PC-3 (cell line): ENCODE measurements around the gene CTAG1A. TPM values are rescaled to one million over a fixed set of nuclear protein-coding genes. Genes with fewer than 3 reads are reported as not detected.
"Not testable (repeated sequence)": the region's sequence is repeated elsewhere in the genome, so short reads cannot be mapped to it uniquely, and the experiment has no call there.

Source experiments
- ATAC-seq: fragments of 200-7000 bp; cut with Tn5 transposase; 2 replicates; pipeline ENCODE4 v1.9.1; 2020; ENCODE audit warnings: mild to moderate bottlenecking, moderate library complexity
- BruUV-seq: library from RNA; stranded (reverse); fragments of 400-500 nt; replicated peaks from 2 replicates; lab custom pipeline; 2021; lab: Mats Ljungman, UMichigan
- CTCF ChIA-PET: fragments of 300-600 bp; sonication (Branson Sonifier 250); formaldehyde crosslinking; loops from one replicate; lab custom pipeline; 2022; ENCODE audit warnings: antibody characterized with exemption; lab: Charles Lee
- POLR2A ChIA-PET: fragments of 300-600 bp; sonication (Branson Sonifier 250); formaldehyde crosslinking; loops from one replicate; lab custom pipeline; 2022; ENCODE audit warnings: antibody characterized with exemption; ENCODE audit not compliant: unreplicated experiment; lab: Charles Lee
- DNase-seq: peaks from one replicate; pipeline ENCODE4 v3.0.0-alpha.2; 2015
- H2AFZ ChIP-seq: fragments of 300-600 bp; sonication (generic); 2 replicates; pipeline ENCODE4 v1.6.0; 2016; ENCODE audit warnings: antibody characterized with exemption, low read length
- H3F3A ChIP-seq: fragments of 300-600 bp; sonication (generic); one replicate; pipeline ENCODE4 v1.6.0; 2017; ENCODE audit warnings: antibody characterized with exemption, low read length, control low read depth, mild to moderate bottlenecking; ENCODE audit not compliant: unreplicated experiment
- H3K27ac ChIP-seq: fragments of 300-600 bp; sonication (generic); 2 replicates; pipeline ENCODE4 v1.5.1; 2016; ENCODE audit warnings: mild to moderate bottlenecking, low read length
- H3K27me3 ChIP-seq: fragments of 300-600 bp; sonication (generic); 2 replicates; pipeline ENCODE4 v1.6.1; 2016; ENCODE audit warnings: low read length, mixed read lengths
- H3K36me3 ChIP-seq: fragments of 300-600 bp; sonication (generic); 2 replicates; pipeline ENCODE4 v1.6.1; 2016; ENCODE audit warnings: low read depth, mixed run types, low read length, mixed read lengths
- H3K4me1 ChIP-seq: fragments of 300-600 bp; sonication (generic); 2 replicates; pipeline ENCODE4 v1.5.1; 2016; ENCODE audit warnings: low read length; ENCODE audit not compliant: insufficient read depth
- H3K4me2 ChIP-seq: fragments of 300-600 bp; sonication (generic); 2 replicates; pipeline ENCODE4 v1.6.0; 2016; ENCODE audit warnings: low read length
- H3K4me3 ChIP-seq: fragments of 300-600 bp; sonication (generic); 2 replicates; pipeline ENCODE4 v1.5.1; 2016; ENCODE audit warnings: mild to moderate bottlenecking, low read length, mixed read lengths
- H3K79me2 ChIP-seq: fragments of 300-600 bp; sonication (generic); 2 replicates; pipeline ENCODE4 v1.6.1; 2017; ENCODE audit warnings: low read length, mixed read lengths
- H3K9ac ChIP-seq: fragments of 300-600 bp; sonication (generic); 2 replicates; pipeline ENCODE4 v1.6.0; 2016; ENCODE audit warnings: mild to moderate bottlenecking, low read length
- H3K9me2 ChIP-seq: fragments of 300-600 bp; sonication (generic); replicated peaks from 2 replicates; pipeline ENCODE4 v1.6.1; 2016; ENCODE audit warnings: mixed run types, low read length, mixed read lengths
- H3K9me3 ChIP-seq: fragments of 300-600 bp; sonication (generic); 2 replicates; pipeline ENCODE4 v1.6.1; 2016; ENCODE audit warnings: low read length, mixed read lengths
- H4K20me1 ChIP-seq: fragments of 300-600 bp; sonication (generic); 2 replicates; pipeline ENCODE4 v1.6.1; 2016; ENCODE audit warnings: low read length, mixed read lengths
- intact Hi-C: fragments of 100-400 bp; cut with micrococcal nuclease; formaldehyde crosslinking; loops from 2 replicates; pipeline ENCODE4 v1.9.0; 2023
- total RNA-seq: library from RNA; depleted of rRNA; stranded (reverse); fragments of >200 nt; gene quantifications from 2 replicates; pipeline ENCODE4 v1.2.3, GENCODE V29; 2014

The CTAG1A gene
- total RNA-seq, 1 experiment from 2014 or later, result not detected

GRCh38 chrX:154560326-154560725 is 24.6 kb upstream of the CTAG1A start:
- H3K9me2 ChIP-seq, H3K27me3 ChIP-seq, H3F3A ChIP-seq, intact Hi-C loops, H3K79me2 ChIP-seq, ATAC-seq, CTCF ChIA-PET, H3K4me1 ChIP-seq, BruUV-seq, H4K20me1 ChIP-seq, DNase-seq, POLR2A ChIA-PET, H3K27ac ChIP-seq, H3K9ac ChIP-seq, H3K9me3 ChIP-seq, H3K4me2 ChIP-seq, H2AFZ ChIP-seq, H3K4me3 ChIP-seq, H3K36me3 ChIP-seq: not testable (repeated sequence)

DNA sequence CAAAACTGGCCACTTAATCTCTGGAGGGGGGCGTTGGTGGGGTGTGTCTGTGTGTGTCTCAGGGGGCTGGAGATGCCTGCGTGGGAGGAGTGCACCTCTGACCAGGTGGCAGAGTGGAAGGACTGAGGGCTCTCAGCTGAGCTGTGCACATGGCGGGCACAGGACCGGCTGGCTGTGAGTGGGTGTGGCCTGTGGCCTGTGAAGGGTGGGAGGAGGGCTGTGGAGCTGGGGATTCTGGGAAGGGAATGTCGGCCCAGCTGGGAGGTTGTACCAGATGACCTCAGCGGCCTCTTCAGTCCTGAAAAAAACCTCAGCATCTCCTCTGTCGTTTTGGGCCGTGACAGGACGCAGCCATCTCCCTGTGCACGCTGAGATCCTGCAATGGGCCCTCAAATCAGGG is 22.6 kb upstream of the CTAG1A start:
- H3K4me3 ChIP-seq, DNase-seq, H3K9me3 ChIP-seq, ATAC-seq, H4K20me1 ChIP-seq, H2AFZ ChIP-seq, CTCF ChIA-PET, H3K4me2 ChIP-seq, H3K27me3 ChIP-seq, BruUV-seq, H3K79me2 ChIP-seq, H3K9ac ChIP-seq, intact Hi-C loops, H3K4me1 ChIP-seq, POLR2A ChIA-PET, H3K36me3 ChIP-seq, H3F3A ChIP-seq, H3K27ac ChIP-seq, H3K9me2 ChIP-seq: not testable (repeated sequence)

DNA sequence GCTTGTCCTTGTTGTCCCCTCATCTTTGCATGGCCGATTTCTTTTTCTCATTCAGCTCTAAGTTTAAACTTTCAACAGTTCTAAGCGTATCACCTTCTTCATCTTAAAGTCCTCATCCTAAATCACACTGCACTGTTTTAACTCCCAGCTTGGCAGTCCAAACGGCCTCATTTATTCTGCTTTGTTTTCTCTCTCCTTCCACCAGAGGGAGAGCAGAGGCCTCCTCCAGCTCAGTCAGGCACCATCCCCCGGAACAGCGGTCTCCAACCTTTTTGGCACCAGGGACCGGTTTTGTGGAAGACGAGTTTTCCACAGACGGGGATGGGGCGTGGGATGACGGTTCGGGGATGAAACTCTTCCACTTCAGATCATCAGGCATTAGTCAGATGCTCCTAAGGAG is 14.6 kb upstream of the CTAG1A start:
- H3K9ac ChIP-seq, BruUV-seq, H3K27ac ChIP-seq, H3K9me2 ChIP-seq, H3K79me2 ChIP-seq, DNase-seq, intact Hi-C loops, H3K36me3 ChIP-seq, H4K20me1 ChIP-seq, H3K4me3 ChIP-seq, H3K4me1 ChIP-seq, CTCF ChIA-PET, POLR2A ChIA-PET, H2AFZ ChIP-seq, H3K4me2 ChIP-seq, H3K27me3 ChIP-seq, H3K9me3 ChIP-seq, H3F3A ChIP-seq: not testable (repeated sequence)
- ATAC-seq, result peak; percentile 65

- BruUV-seq, ATAC-seq, H3K4me2 ChIP-seq, H3K4me1 ChIP-seq, H3K9me2 ChIP-seq, CTCF ChIA-PET, H2AFZ ChIP-seq, H3K9me3 ChIP-seq, H3K27me3 ChIP-seq, intact Hi-C loops, H3K27ac ChIP-seq, H3K36me3 ChIP-seq, DNase-seq, H3K4me3 ChIP-seq, H4K20me1 ChIP-seq, POLR2A ChIA-PET, H3F3A ChIP-seq, H3K79me2 ChIP-seq, H3K9ac ChIP-seq: not testable (repeated sequence)
Observed at GRCh38 chrX:154573061-154573460, 11.9 kb upstream of the CTAG1A start.

GRCh38 chrX:154575076-154575475 is 9.9 kb upstream of the CTAG1A start:
- H3K9me2 ChIP-seq, H4K20me1 ChIP-seq, H3K27me3 ChIP-seq, H3K36me3 ChIP-seq, POLR2A ChIA-PET, H3K4me3 ChIP-seq, BruUV-seq, H3K4me2 ChIP-seq, H3K4me1 ChIP-seq, DNase-seq, intact Hi-C loops, H3F3A ChIP-seq, H3K9ac ChIP-seq, CTCF ChIA-PET, H3K9me3 ChIP-seq, H3K79me2 ChIP-seq, H3K27ac ChIP-seq, H2AFZ ChIP-seq: not testable (repeated sequence)
- peak; percentile 68 for ATAC-seq

GRCh38 chrX:154582994-154583393 is 1.9 kb upstream of the CTAG1A start:
- H3K27me3 ChIP-seq, H3F3A ChIP-seq, H3K9me3 ChIP-seq, CTCF ChIA-PET, H3K4me2 ChIP-seq, H3K4me1 ChIP-seq, DNase-seq, H3K27ac ChIP-seq, H3K79me2 ChIP-seq, H3K9ac ChIP-seq, H3K9me2 ChIP-seq, POLR2A ChIA-PET, H4K20me1 ChIP-seq, H2AFZ ChIP-seq, H3K4me3 ChIP-seq, H3K36me3 ChIP-seq, intact Hi-C loops, BruUV-seq: not testable (repeated sequence)
- ATAC-seq, result peak; percentile 78

DNA sequence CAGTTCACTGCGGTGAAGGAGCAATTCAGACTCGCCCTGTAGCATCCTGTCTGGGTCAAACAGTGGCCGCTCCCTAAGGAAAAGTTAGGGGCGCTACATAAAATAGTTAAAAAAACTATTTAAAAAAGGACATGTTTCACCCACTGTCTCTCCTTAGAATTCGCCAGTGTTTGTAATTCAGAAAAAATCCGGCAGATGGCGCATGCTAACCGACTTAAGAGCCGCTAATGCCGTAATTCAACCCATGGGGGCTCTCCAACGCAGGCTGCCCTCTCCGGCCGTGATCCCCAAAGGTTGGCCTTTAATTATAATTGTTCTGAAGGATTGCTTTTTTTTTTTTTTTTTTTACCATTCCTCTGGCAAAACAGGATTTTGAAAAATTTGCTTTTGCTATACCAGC is 5.5 kb downstream of the CTAG1A start:
- H3K4me3 ChIP-seq, H3K9me3 ChIP-seq, H3F3A ChIP-seq, BruUV-seq, CTCF ChIA-PET, H3K4me1 ChIP-seq, H3K36me3 ChIP-seq, H3K9me2 ChIP-seq, intact Hi-C loops, H3K4me2 ChIP-seq, H3K27ac ChIP-seq, H3K27me3 ChIP-seq, POLR2A ChIA-PET, DNase-seq, H2AFZ ChIP-seq, H4K20me1 ChIP-seq, H3K9ac ChIP-seq, H3K79me2 ChIP-seq: not testable (repeated sequence)
- ATAC-seq, result peak; percentile 57
